Ishikawa (cell line): ENCODE measurements around the gene PFDN2.

Source experiments
- CEBPB ChIP-seq: IDR thresholded peaks from 2 replicates; pipeline ENCODE4 v1.6.1; 2012
- CREB1 ChIP-seq: IDR thresholded peaks from 2 replicates; pipeline ENCODE4 v1.6.1; 2012; ENCODE audit warnings: low read depth
- EP300 ChIP-seq: IDR thresholded peaks from 2 replicates; pipeline ENCODE4 v1.6.1; 2012; ENCODE audit warnings: borderline replicate concordance
- FOXM1 ChIP-seq: IDR thresholded peaks from 2 replicates; pipeline ENCODE4 v1.6.1; 2012; ENCODE audit warnings: low read depth, borderline replicate concordance
- NFIC ChIP-seq: IDR thresholded peaks from 2 replicates; pipeline ENCODE4 v1.6.1; 2012
- RAD21 ChIP-seq: IDR thresholded peaks from 2 replicates; pipeline ENCODE4 v1.6.1; 2012; ENCODE audit warnings: low read depth
- REST ChIP-seq: IDR thresholded peaks from 2 replicates; pipeline ENCODE4 v1.6.1; 2012; ENCODE audit warnings: low read depth, mild to moderate bottlenecking
- TAF1 ChIP-seq: IDR thresholded peaks from 2 replicates; pipeline ENCODE4 v1.6.1; 2012; ENCODE audit warnings: low read depth, mild to moderate bottlenecking
- TEAD4 ChIP-seq: IDR thresholded peaks from 2 replicates; pipeline ENCODE4 v1.6.1; 2012
- YY1 ChIP-seq: IDR thresholded peaks from 2 replicates; pipeline ENCODE4 v1.6.1; 2012; ENCODE audit warnings: low read depth
- TF ChIP-seq, protein P1 (sequence below): IDR thresholded peaks from 2 replicates; pipeline ENCODE4 v1.6.1; 2012

GRCh38 chr1:161162806-161163205, 45.0 kb upstream of the PFDN2 start:
- TF ChIP-seq YY1 (no peak), REST (no peak), EP300 (no peak), FOXM1 (no peak), RAD21 (no peak), TAF1 (no peak), TEAD4 (no peak), CREB1 (no peak), CEBPB (no peak), NFIC (no peak)
- TF ChIP-seq, protein P1, sequence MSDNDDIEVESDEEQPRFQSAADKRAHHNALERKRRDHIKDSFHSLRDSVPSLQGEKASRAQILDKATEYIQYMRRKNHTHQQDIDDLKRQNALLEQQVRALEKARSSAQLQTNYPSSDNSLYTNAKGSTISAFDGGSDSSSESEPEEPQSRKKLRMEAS = no peak
